ENCODE measurements around the gene ICA1. TPM values are rescaled to one million over a fixed set of nuclear protein-coding genes. Genes with fewer than 3 reads are reported as not detected.
A peak's percentile ranks its signal among the peaks of the same experiment; 100 is the strongest.

Gene ICA1
- total and polyA plus RNA-seq, 2 of the 4 experiments (the other 2 are of a cell fraction): not detected

GRCh38 chr7:8295638-8296361 is 33.8 kb upstream of the ICA1 start:
- CTCF ChIA-PET: interaction anchor here (0.7 to 1.3 kb wide), 3 partner anchors 16 to 486 kb away, joined by 3 read pairs; no protein-coding TSS in a partner anchor
- Histone ChIP-seq H4K91ac (ENCODE audit: insufficient read depth, low read depth, low read length) (no peak overlapping the region), H4K5ac (ENCODE audit: low read depth, low read length) (no peak overlapping the region), H3K9me1 (ENCODE audit: insufficient read depth, low read length) (no peaks in the 10 kb centered on the region), H3K4me2 (ENCODE audit: low read depth, low read length) (no peak overlapping the region), H3K18ac (ENCODE audit: low read depth, low read length) (no peak overlapping the region), H2AFZ (replicated peaks; ENCODE audit: low read length, poor library complexity) (no peak overlapping the region), H3K4me3 (ENCODE audit: insufficient read depth, low read depth, low read length) (no peak overlapping the region), H3K9me3 (ENCODE audit: control insufficient read depth, insufficient read depth, low read length) (no peaks in the 10 kb centered on the region), H2BK20ac (ENCODE audit: low read depth, low read length) (no peak overlapping the region), H3K4ac (ENCODE audit: low read depth, low read length) (no peak overlapping the region), H3K27me3 (ENCODE audit: control insufficient read depth, insufficient read depth, low read length) (no peaks in the 10 kb centered on the region), H3K56ac (ENCODE audit: extremely low read depth, insufficient read depth, low read length) (no peak overlapping the region), H2BK5ac (ENCODE audit: low read depth, low read length, poor library complexity, severe bottlenecking) (no peak overlapping the region), H3K23ac (ENCODE audit: low read depth, low read length) (no peak overlapping the region), H2AK5ac (ENCODE audit: low read depth, low read length) (no peak overlapping the region), H4K8ac (ENCODE audit: low read depth in 2 of 2, low read length in 2 of 2) (no peak overlapping the region), H3K14ac (replicated peaks; ENCODE audit: low read depth, low read length) (no peak overlapping the region), H3K4me1 (ENCODE audit: control insufficient read depth, insufficient read depth, low read length) (no peaks in the 10 kb centered on the region), H2AK9ac (replicated peaks; ENCODE audit: low read depth, low read length, poor library complexity) (no peak overlapping the region), H3K79me1 (ENCODE audit: low read depth in 1 of 2, low read length in 2 of 2) (no peaks in the 10 kb centered on the region), H3K9ac (ENCODE audit: low read depth, low read length) (no peak overlapping the region), H3K27ac (ENCODE audit: insufficient read depth, low read length) (no peak overlapping the region), H3K36me3 (ENCODE audit: control insufficient read depth, insufficient read depth, low read length) (no peaks in the 10 kb centered on the region), H4K20me1 (ENCODE audit: insufficient read depth, low read length) (no peaks in the 10 kb centered on the region), H2BK120ac (ENCODE audit: low read depth, low read length) (no peak overlapping the region), H2BK15ac (ENCODE audit: low read depth, low read length) (no peak overlapping the region)
- intact Hi-C loops (cut with micrococcal nuclease): loop anchor here (2.0 to 10.0 kb wide), 3 partner anchors 613 to 701 kb away; no protein-coding TSS in a partner anchor
- in situ Hi-C loops (cut with MboI; ENCODE audit: low sequenced_read_pairs): no loop called here
- dilution Hi-C loops (cut with HindIII; ENCODE audit: low sequenced_read_pairs, unreplicated experiment): no loop called here
- BruUV-seq (replicated peaks): no TSS peak
- DNase-seq: peak; percentile 74
- POLR2A ChIA-PET (ENCODE audit: unreplicated experiment): no interaction called here
- TF ChIP-seq POLR2A (IDR thresholded peaks at IDR 0.05; ENCODE audit: low read depth, low read length): no peak
- TF ChIP-seq USF2 (IDR thresholded peaks at IDR 0.05; ENCODE audit: low read depth, low read length): no peak
- TF ChIP-seq FOS (IDR thresholded peaks at IDR 0.05; ENCODE audit: low read depth, low read length): no peak
- no peak for TF ChIP-seq RFX5 (IDR thresholded peaks at IDR 0.05; ENCODE audit: low read depth, low read length)
- TF ChIP-seq ELK1 (IDR thresholded peaks at IDR 0.05; ENCODE audit: borderline replicate concordance, low read depth, low read length): no peak
- peak; percentile 35; the same call in 1 of the 2 replicates for TF ChIP-seq SMC3 (IDR thresholded peaks at IDR 0.05; ENCODE audit: low read depth, low read length)
- TF ChIP-seq RAD21 (IDR thresholded peaks at IDR 0.05; ENCODE audit: low read length): peak; percentile 72
- no peak for TF ChIP-seq RCOR1 (IDR thresholded peaks at IDR 0.05; ENCODE audit: insufficient replicate concordance, low read length)
- TF ChIP-seq MAFK (IDR thresholded peaks at IDR 0.05; ENCODE audit: low read depth, low read length): no peak
- no peak for TF ChIP-seq MXI1 (IDR thresholded peaks at IDR 0.05; ENCODE audit: borderline replicate concordance, low read depth, low read length)
- TF ChIP-seq CTCF (conservative IDR thresholded peaks at IDR 0.05; ENCODE audit: low read depth, low read length): peak; percentile 72
- WGBS, 2 experiments (ENCODE audit: extremely low coverage in 2 of 2, insufficient read length in 1 of 2): no CpG with 5 or more reads among the region's 6 CpGs
- peak; percentile 93 for ATAC-seq (ENCODE audit: low read depth)

Measured in IMR-90 (cell line).